AG09309 (cell line): ENCODE results near the gene CNOT1.

ENCODE experiments used
- DNase-seq: peaks from one replicate; pipeline ENCODE4 v3.0.0-alpha.2; 2010; ENCODE audit warnings: low read depth
- H3K4me3 ChIP-seq: 2 replicates; pipeline ENCODE4 v1.5.1; 2011; ENCODE audit warnings: mild to moderate bottlenecking, low read depth, low read length, moderate library complexity; ENCODE audit not compliant: control insufficient read depth
- CTCF ChIP-seq: IDR thresholded peaks from 2 replicates; pipeline ENCODE4 v1.5.1; 2011; ENCODE audit warnings: mild to moderate bottlenecking, low read depth, low read length, inconsistent platforms; ENCODE audit not compliant: insufficient read depth, control insufficient read depth; ENCODE audit errors: missing control alignments

Gene CNOT1

GRCh38 chr16:58487566-58488351, 141.9 kb downstream of the CNOT1 start:
- no peak for DNase-seq
- no peak overlapping the region for H3K4me3 ChIP-seq
- TF ChIP-seq CTCF, result peak; percentile 91

DNA sequence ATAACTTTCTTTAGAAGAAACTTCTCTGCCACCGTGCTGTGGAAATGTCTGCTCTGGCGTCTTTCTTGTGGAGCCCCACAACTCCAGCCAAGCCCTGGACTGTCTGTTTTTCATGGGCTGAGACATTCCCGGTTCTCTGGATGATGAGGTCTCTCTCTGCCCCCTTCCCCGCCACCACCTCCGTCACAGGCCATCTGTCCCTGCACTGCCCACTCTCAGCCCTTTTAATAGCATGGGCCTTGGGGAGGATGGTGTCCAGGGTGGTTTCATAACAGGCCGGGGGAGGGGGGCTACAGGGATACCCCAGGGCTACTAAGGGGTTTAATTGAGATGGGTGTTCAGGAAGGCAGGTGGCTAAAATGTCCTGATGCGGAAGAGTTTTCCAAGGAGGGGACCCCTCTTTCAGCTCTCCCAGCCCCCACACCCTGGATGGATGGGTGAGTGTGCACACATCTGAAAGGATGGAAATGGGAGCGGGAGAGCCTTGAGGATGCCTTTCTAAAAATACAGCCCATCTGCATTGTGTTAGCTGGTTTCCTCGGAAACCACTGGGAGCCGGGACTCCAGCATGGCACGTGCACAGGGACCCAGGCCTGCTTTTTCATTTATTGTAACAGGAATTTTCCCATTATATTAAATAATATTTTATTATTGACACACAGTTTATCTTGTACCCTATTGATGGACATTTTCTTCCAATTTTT, 144.3 kb downstream of the CNOT1 start:
- DNase-seq, result no peak
- H3K4me3 ChIP-seq, result no peak overlapping the region
- no peak for TF ChIP-seq CTCF

GRCh38 chr16:58481931-58482330, 147.7 kb downstream of the CNOT1 start:
- TF ChIP-seq CTCF, result no peak
- no peak for DNase-seq
- no peak overlapping the region for H3K4me3 ChIP-seq

- DNase-seq, result no peak
- no peak for TF ChIP-seq CTCF
- H3K4me3 ChIP-seq, result no peak overlapping the region
These were observed 148.3 kb downstream of the CNOT1 start for GRCh38 chr16:58481226-58481869.

- DNase-seq, result no peak
- TF ChIP-seq CTCF, result no peak
- no peak overlapping the region for H3K4me3 ChIP-seq
These were observed 151.2 kb downstream of the CNOT1 start for GRCh38 chr16:58478427-58478826.

DNA sequence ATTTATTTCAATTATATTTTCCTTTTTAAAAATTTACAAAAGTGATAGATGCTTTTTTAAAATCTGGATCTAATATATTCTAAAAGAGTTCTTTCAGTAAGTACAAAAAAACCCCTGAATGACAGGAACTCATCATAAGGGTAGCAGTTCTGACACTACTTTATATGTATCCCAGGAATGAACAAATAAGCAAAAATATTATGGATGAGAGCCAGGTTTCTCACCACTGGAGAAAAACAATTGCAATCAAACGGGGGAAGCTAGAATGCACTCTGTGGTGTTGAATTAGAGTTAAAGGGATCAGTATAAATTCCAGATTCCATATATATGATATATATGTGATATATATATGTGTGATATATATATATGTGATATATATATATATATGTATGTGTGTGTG, 152.8 kb downstream of the CNOT1 start:
- DNase-seq, result no peak
- H3K4me3 ChIP-seq, result no peak overlapping the region
- TF ChIP-seq CTCF, result no peak
